HG03280 (cell line): ENCODE results near the gene CABP7.

Source experiments
- ATAC-seq: cut with Tn5 transposase; IDR thresholded peaks from one replicate; pipeline ENCODE4 v1.9.1; 2021; ENCODE audit warnings: mild to moderate bottlenecking, moderate library complexity; ENCODE audit not compliant: unreplicated experiment

The CABP7 gene

GRCh38 chr22:29722151-29722550 lies 2.3 kb downstream of the CABP7 start:
- ATAC-seq, result no peak

- ATAC-seq, result no peak
These were observed 2.8 kb downstream of the CABP7 start for GRCh38 chr22:29722587-29722986.

GRCh38 chr22:29723766-29724165 lies 4.0 kb downstream of the CABP7 start:
- no peak for ATAC-seq

- ATAC-seq, result no peak
These were observed 5.0 kb downstream of the CABP7 start for GRCh38 chr22:29724843-29725242.

- ATAC-seq, result no peak
These were observed 6.3 kb downstream of the CABP7 start for GRCh38 chr22:29726106-29726505.

GRCh38 chr22:29726512-29727130 lies 6.8 kb downstream of the CABP7 start:
- ATAC-seq, result no peak

GRCh38 chr22:29727131-29727523 lies 7.3 kb downstream of the CABP7 start:
- ATAC-seq, result no peak

- no peak for ATAC-seq
These were observed 9.4 kb downstream of the CABP7 start for GRCh38 chr22:29729161-29729560.

- ATAC-seq, result no peak
These were observed 11.5 kb downstream of the CABP7 start for GRCh38 chr22:29731058-29731850.

GRCh38 chr22:29732883-29733282 lies 13.1 kb downstream of the CABP7 start:
- ATAC-seq, result no peak

GRCh38 chr22:29733362-29734201 lies 13.8 kb downstream of the CABP7 start:
- ATAC-seq, result no peak

GRCh38 chr22:29734406-29734805 lies 14.6 kb downstream of the CABP7 start:
- no peak for ATAC-seq

GRCh38 chr22:29734838-29735237 lies 15.0 kb downstream of the CABP7 start:
- ATAC-seq, result no peak

GRCh38 chr22:29735416-29735815 lies 15.6 kb downstream of the CABP7 start:
- no peak for ATAC-seq

- ATAC-seq, result no peak
These were observed 17.7 kb downstream of the CABP7 start for GRCh38 chr22:29737251-29738117.

GRCh38 chr22:29738118-29738815 lies 18.5 kb downstream of the CABP7 start:
- no peak for ATAC-seq

- ATAC-seq, result no peak
These were observed 19.6 kb downstream of the CABP7 start for GRCh38 chr22:29739346-29739875.

GRCh38 chr22:29740216-29740615 lies 20.4 kb downstream of the CABP7 start:
- no peak for ATAC-seq

GRCh38 chr22:29741926-29742325 lies 22.1 kb downstream of the CABP7 start:
- no peak for ATAC-seq

- ATAC-seq, result no peak
These were observed 22.5 kb downstream of the CABP7 start for GRCh38 chr22:29742326-29742725.
